Thoracic aorta (tissue), 2 donors: ENCODE measurements around the gene TENM4. TPM values are rescaled to one million over a fixed set of nuclear protein-coding genes. Genes with fewer than 3 reads are reported as not detected.

Experiments used
- ATAC-seq: fragments of 150-250 bp; one replicate; pipeline ENCODE4 v1.8.0; 2017; ENCODE audit warnings: low read depth; ENCODE audit not compliant: insufficient number of reproducible peaks, low FRiP score
- DNase-seq: peaks from one replicate; pipeline ENCODE4 v3.0.0-alpha.2; 2020; ENCODE audit warnings: low spot score
- H3K27ac ChIP-seq, 2 donors: fragments of 200-600 bp; sonication (generic); 1 replicate in 1 of 2; 2 replicates in 1 of 2; pipeline ENCODE4 v1.5.1; 2016; ENCODE audit warnings: mild to moderate bottlenecking in 2 of 2, moderate library complexity in 2 of 2
- H3K27me3 ChIP-seq: fragments of 200-600 bp; sonication (generic); replicated peaks from 2 replicates; pipeline ENCODE4 v1.6.0; 2016; ENCODE audit warnings: mild to moderate bottlenecking; ENCODE audit not compliant: insufficient read depth
- H3K36me3 ChIP-seq: fragments of 200-600 bp; sonication (generic); one replicate; pipeline ENCODE4 v1.5.1; 2016
- H3K4me1 ChIP-seq, 2 donors: fragments of 200-600 bp; sonication (generic); 1 replicate in 1 of 2; 2 replicates in 1 of 2; pipeline versions ENCODE4 v1.5.1 to v1.6.0; 2016; ENCODE audit warnings: low read depth in 2 of 2, mild to moderate bottlenecking in 1 of 2; ENCODE audit not compliant: control insufficient read depth in 1 of 2
- H3K4me3 ChIP-seq: fragments of 200-600 bp; sonication (generic); 2 replicates; pipeline ENCODE4 v1.5.1; 2016; ENCODE audit warnings: mild to moderate bottlenecking
- H3K9me3 ChIP-seq: fragments of 200-600 bp; sonication (generic); 2 replicates; pipeline ENCODE4 v1.5.1; 2016
- total RNA-seq, 2 donors: library from RNA; depleted of rRNA; stranded (reverse); fragments of >200 nt; gene quantifications; one replicate each; pipeline versions ENCODE4 v1.1.0 to v1.2.3, GENCODE V29; 2016
- TF ChIP-seq, protein P1 (sequence below): fragments of 200-600 bp; sonication (generic); IDR thresholded peaks from one replicate; pipeline ENCODE4 v1.5.1; 2019; ENCODE audit warnings: antibody characterized with exemption

TENM4 gene
- total RNA-seq, 2 donors from 2014 or later, result 6.1 to 13.3 TPM

DNA sequence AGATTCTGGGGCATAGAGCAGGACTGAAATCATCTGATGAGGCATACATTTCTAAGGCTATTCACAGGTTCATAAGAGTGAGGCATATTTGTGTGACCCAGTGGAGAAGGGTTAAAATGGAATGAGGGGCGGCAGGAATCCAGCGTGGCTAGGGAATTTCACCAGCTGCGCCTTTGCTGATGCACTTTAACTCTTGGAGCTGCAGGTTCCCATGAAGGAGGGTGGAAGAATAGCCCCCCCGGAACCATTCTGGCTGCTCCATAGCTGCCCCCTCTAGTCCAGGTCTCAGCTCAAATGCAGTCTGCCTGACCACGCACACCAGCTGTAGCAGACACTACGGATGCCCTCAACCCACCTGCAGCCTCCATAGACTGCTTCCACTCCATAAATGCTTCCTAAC, 31.5 kb downstream of the TENM4 start:
- Histone ChIP-seq H3K9me3 (no peaks in the 10 kb centered on the region), H3K27ac (no peak overlapping the region), H3K36me3 (no peaks in the 10 kb centered on the region), H3K4me3 (no peak overlapping the region), H3K4me1 (peaks cover 6 to 18% of the 10 kb centered on the region in 2 donors), H3K27me3 (no peaks in the 10 kb centered on the region)
- ATAC-seq, result no peak
- DNase-seq, result no peak
- TF ChIP-seq, protein P1, sequence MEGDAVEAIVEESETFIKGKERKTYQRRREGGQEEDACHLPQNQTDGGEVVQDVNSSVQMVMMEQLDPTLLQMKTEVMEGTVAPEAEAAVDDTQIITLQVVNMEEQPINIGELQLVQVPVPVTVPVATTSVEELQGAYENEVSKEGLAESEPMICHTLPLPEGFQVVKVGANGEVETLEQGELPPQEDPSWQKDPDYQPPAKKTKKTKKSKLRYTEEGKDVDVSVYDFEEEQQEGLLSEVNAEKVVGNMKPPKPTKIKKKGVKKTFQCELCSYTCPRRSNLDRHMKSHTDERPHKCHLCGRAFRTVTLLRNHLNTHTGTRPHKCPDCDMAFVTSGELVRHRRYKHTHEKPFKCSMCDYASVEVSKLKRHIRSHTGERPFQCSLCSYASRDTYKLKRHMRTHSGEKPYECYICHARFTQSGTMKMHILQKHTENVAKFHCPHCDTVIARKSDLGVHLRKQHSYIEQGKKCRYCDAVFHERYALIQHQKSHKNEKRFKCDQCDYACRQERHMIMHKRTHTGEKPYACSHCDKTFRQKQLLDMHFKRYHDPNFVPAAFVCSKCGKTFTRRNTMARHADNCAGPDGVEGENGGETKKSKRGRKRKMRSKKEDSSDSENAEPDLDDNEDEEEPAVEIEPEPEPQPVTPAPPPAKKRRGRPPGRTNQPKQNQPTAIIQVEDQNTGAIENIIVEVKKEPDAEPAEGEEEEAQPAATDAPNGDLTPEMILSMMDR, result no peak

DNA sequence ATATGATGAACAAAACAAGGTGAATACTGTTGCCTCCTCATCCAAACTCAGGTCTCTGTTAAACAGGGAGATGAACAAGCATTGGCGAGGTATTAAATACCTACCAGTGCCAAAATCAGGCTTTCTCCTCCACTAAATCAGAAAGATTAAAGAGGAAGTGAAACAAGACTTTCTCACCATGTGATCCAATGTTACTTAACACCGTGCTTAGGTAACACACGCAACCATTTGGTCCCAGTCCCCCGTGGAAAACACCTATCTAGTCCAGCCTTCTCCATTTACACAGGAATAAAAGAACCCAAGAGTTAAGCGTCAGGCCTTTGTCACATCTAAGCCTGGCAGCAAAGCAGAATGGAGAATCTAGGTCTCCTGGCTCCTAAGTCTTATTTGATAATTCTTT, 34.5 kb downstream of the TENM4 start:
- no peak for ATAC-seq

DNA sequence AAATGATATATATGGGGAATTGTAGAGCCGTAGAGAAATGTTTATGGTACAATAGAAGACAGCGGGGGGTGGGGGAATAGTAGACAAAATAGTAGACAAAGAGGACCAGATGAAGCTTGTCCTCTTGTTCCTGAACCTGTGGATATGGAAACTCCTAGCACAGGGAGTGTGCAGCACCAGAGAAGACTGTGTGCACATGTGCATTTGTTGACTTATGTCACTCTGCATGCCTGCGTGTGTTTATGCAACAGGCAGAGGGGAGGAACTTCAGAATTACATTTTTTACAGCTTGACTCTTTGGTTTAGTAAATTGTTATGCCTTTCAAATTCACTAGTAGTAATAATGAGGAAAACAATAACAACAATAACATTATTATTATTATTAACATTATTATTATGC, 36.0 kb downstream of the TENM4 start:
- Histone ChIP-seq H3K4me1 (no peaks in the 10 kb centered on the region), H3K4me3 (no peak overlapping the region), H3K9me3 (no peaks in the 10 kb centered on the region), H3K36me3 (no peaks in the 10 kb centered on the region), H3K27me3 (no peaks in the 10 kb centered on the region), H3K27ac (no peak overlapping the region)
- ATAC-seq (no peak), DNase-seq (no peak)
- TF ChIP-seq, protein P1, result no peak

More for the DNA sequence above, 34.5 kb downstream of the TENM4 start:
- no peaks in the 10 kb centered on the region for H3K9me3 ChIP-seq
- TF ChIP-seq, protein P1, result no peak
- no peak overlapping the region for H3K27ac ChIP-seq
- DNase-seq, result no peak
- H3K4me1 ChIP-seq, result no peaks in the 10 kb centered on the region
- no peak overlapping the region for H3K4me3 ChIP-seq
- H3K36me3 ChIP-seq, result no peaks in the 10 kb centered on the region
- no peaks in the 10 kb centered on the region for H3K27me3 ChIP-seq

DNA sequence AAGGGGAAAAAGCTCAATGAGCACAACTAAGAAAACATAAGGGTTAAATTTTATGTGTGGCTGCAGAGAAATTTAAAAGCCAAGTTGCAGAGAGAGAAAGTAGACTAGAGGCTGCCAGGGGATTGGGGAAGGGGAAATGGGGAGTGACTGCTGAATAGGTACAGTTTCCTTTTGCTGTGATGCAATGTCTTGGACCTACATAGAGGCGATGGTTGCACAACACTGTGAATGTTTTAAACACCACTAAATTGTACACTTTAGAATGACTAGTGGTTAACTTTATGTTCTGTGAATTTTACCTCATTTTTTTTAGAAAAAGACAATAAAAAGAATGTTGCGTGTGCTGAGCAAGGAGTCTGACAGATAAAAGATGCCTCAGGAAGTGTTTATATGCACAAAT, 36.5 kb downstream of the TENM4 start:
- no peak for DNase-seq
- TF ChIP-seq, protein P1, result no peak
- H3K4me3 ChIP-seq, result no peak overlapping the region
- H3K36me3 ChIP-seq, result no peaks in the 10 kb centered on the region
- no peak for ATAC-seq
- H3K27ac ChIP-seq, result no peak overlapping the region
- H3K27me3 ChIP-seq, result no peaks in the 10 kb centered on the region
- H3K4me1 ChIP-seq, result no peaks in the 10 kb centered on the region
- H3K9me3 ChIP-seq, result no peaks in the 10 kb centered on the region

DNA sequence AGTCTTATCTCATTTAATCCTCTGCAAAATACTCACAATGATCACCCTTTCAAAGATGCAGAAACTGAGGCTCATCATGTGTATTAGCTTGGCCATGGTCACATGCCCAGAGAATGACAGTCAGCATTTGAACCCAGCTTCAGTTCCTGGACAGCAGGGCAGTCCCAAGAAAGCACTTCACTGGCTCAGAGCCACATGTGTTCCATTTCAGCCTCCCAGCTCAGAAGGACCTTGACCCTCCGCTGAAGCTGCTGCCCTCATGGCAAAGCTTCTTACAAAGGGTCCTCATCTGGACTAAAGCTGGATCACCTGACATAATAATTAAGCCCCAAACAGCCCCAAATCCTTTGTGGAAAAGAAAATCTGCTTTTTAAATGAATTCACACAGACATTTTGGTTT, 37.0 kb downstream of the TENM4 start:
- no peaks in the 10 kb centered on the region for H3K4me1 ChIP-seq
- no peak overlapping the region for H3K27ac ChIP-seq
- H3K27me3 ChIP-seq, result no peaks in the 10 kb centered on the region
- no peaks in the 10 kb centered on the region for H3K9me3 ChIP-seq
- H3K4me3 ChIP-seq, result no peak overlapping the region
- no peak for DNase-seq
- no peaks in the 10 kb centered on the region for H3K36me3 ChIP-seq
- no peak for ATAC-seq
- TF ChIP-seq, protein P1, result no peak
